Skeletal muscle tissue (tissue), 4 donors: ENCODE measurements around the gene LPA. TPM values are rescaled to one million over a fixed set of nuclear protein-coding genes. Genes with fewer than 3 reads are reported as not detected.
"Not testable (repeated sequence)": the region's sequence is repeated elsewhere in the genome, so short reads cannot be mapped to it uniquely, and the experiment has no call there.

ENCODE experiments used
- H3K27ac ChIP-seq: one replicate; pipeline ENCODE4 v1.7.0; 2013; ENCODE audit warnings: mild to moderate bottlenecking, low read depth, low read length, inconsistent platforms
- H3K27me3 ChIP-seq, 3 donors: one replicate each; pipeline ENCODE4 v1.7.0; 2013; ENCODE audit warnings: low read length in 3 of 3; ENCODE audit not compliant: control insufficient read depth in 3 of 3, insufficient read depth in 3 of 3
- H3K36me3 ChIP-seq, 3 donors: one replicate each; pipeline ENCODE4 v1.7.0; 2013; ENCODE audit warnings: low read length in 3 of 3; ENCODE audit not compliant: control insufficient read depth in 3 of 3, insufficient read depth in 3 of 3
- H3K4me1 ChIP-seq, 3 donors: one replicate each; pipeline ENCODE4 v1.7.0; 2013; ENCODE audit warnings: low read length in 3 of 3, mild to moderate bottlenecking in 3 of 3; ENCODE audit not compliant: control insufficient read depth in 3 of 3, insufficient read depth in 3 of 3
- H3K4me3 ChIP-seq, 3 donors: one replicate each; pipeline ENCODE4 v1.7.0; 2013; ENCODE audit warnings: low read length in 3 of 3
- H3K9ac ChIP-seq, 3 donors: one replicate each; pipeline ENCODE4 v1.7.0; 2013; ENCODE audit warnings: low read length in 3 of 3, mild to moderate bottlenecking in 3 of 3, moderate library complexity in 2 of 3, low read depth in 1 of 3
- H3K9me3 ChIP-seq, 3 donors: one replicate each; pipeline ENCODE4 v1.7.0; 2013; ENCODE audit warnings: low read length in 3 of 3; ENCODE audit not compliant: control insufficient read depth in 3 of 3
- total RNA-seq: library from RNA; depleted of rRNA; stranded (reverse); fragments of >200 nt; gene quantifications from one replicate; pipeline ENCODE4 v1.2.3, GENCODE V29; 2014
- donor health status: Osteomylitis.

The LPA gene
- total RNA-seq: not detected

DNA sequence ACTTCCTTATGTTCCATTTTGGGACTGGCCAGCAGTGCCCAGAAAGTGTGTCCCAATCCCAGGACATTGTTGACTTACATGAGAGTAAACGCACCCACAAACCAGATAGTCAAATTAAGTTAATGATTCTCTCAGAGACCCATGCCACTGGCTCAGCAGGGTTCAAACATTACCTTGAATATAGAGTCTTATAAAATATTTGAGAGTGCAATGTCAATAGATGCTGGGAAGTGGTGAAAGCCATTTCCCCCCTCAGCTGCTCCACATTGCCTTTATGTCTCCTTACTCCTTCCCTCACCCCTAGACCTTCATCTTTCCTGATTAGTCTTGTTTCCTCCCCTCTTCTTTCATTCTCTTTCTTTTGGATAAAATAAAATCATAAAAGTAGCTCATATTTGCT, at the start of gene LPA:
Gene LPA, minus strand, starts transcription at position 78 of the 400 bp plus-strand sequence. Its CDS starts 61 bp downstream, at position 17.
- not testable (repeated sequence) for H3K27ac ChIP-seq, H3K27me3 ChIP-seq, H3K9ac ChIP-seq, H3K9me3 ChIP-seq, H3K4me3 ChIP-seq, H3K4me1 ChIP-seq, H3K36me3 ChIP-seq

GRCh38 chr6:160708993-160709392, 44.9 kb upstream of the LPA start:
- not testable (repeated sequence) for H3K9me3 ChIP-seq, H3K27me3 ChIP-seq, H3K4me1 ChIP-seq, H3K27ac ChIP-seq, H3K36me3 ChIP-seq, H3K9ac ChIP-seq, H3K4me3 ChIP-seq

GRCh38 chr6:160704688-160705087, 40.6 kb upstream of the LPA start:
- H3K27me3 ChIP-seq, H3K9ac ChIP-seq, H3K36me3 ChIP-seq, H3K4me3 ChIP-seq, H3K27ac ChIP-seq, H3K4me1 ChIP-seq, H3K9me3 ChIP-seq: not testable (repeated sequence)

DNA sequence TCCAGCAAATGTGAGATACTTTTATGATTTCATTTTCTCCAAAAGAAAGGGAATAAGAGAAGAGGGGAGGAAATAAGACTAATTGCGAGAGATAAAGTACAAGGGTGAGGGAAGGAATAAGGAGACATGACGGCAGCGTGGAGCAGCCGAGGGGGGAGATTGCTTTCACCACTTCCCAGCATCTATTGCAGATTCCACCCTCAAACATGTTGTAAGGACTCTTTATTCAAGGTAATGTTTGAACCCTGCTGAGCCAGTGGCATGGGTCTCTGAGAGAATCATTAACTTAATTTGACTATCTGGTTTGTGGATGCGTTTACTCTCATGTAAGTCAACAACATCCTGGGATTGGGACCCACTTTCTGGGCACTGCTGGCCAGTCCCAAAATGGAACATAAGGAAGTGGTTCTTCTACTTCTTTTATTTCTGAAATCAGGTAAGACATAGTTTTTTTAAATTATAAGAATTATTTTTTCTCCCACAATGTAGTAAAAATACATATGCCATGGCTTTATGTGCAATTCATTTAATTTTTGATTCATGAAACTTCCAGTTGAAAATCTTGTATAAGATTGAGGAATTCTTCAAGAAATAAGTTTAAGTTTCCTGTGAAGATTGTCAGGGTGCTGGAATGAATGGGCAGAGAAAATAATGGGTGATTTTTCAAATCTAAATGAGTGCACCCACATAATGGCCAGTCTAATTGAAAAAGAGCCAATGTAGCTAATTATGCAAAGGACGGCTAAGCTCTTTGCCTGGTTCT, 38.0 kb upstream of the LPA start, which contains the start of gene PLG:
Gene PLG, plus strand, starts transcription at position 327 of the 763 bp plus-strand sequence. Its CDS starts 61 bp downstream, at position 388.
- H3K4me1 ChIP-seq, H3K36me3 ChIP-seq, H3K27me3 ChIP-seq, H3K9me3 ChIP-seq, H3K27ac ChIP-seq, H3K4me3 ChIP-seq, H3K9ac ChIP-seq: not testable (repeated sequence)

- Histone ChIP-seq H3K36me3 (no peaks in the 10 kb centered on the region), H3K4me1 (no peaks in the 10 kb centered on the region), H3K9me3 (no peaks in the 10 kb centered on the region), H3K27me3 (no peaks in the 10 kb centered on the region), H3K4me3 (no peak overlapping the region), H3K9ac (no peak overlapping the region), H3K27ac (no peak overlapping the region)
Measured at GRCh38 chr6:160697826-160698225, 33.8 kb upstream of the LPA start.

- H3K36me3 ChIP-seq, H3K9me3 ChIP-seq, H3K4me3 ChIP-seq, H3K9ac ChIP-seq, H3K4me1 ChIP-seq, H3K27me3 ChIP-seq, H3K27ac ChIP-seq: not testable (repeated sequence)
Measured at GRCh38 chr6:160696884-160697283, 32.8 kb upstream of the LPA start.

DNA sequence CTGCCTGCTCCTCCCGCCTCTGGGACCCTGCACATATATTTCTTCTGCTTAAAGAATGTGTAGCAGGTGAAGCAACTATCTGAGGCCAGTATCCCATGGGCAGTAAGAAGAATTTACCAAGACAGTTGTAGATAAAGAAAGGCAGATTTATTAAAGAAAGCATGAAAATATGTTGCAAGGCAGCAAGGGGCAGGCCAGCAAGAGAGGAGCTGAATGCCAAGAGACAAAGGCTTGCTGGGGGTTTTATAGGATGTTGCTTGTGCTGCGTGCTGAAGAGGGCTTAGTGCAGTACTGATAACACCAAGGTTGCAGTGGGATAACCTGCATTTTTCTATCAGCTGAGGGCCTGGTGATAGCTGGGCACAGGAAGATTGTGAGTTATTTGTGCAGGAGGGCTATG, 31.5 kb upstream of the LPA start:
- H3K27me3 ChIP-seq, H3K36me3 ChIP-seq, H3K9ac ChIP-seq, H3K27ac ChIP-seq, H3K4me1 ChIP-seq, H3K4me3 ChIP-seq, H3K9me3 ChIP-seq: not testable (repeated sequence)

DNA sequence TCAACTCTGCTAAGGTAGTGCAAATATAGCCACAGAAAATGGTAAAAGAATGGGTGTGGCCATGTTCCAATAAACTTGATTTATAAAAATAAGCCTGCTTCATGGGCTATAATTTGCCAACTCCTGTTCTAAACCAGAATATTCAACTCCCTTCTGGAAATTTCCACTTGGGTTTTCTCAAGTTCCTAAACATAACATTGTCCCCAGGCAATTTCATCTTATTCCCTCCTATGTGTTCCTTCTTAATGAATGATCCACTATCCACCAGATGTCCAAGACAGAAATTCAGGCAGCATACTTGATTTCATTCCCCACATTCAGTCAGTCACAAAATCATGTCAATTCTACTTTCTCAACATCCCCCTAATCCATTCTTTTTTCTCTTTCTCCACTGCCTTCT, 30.9 kb upstream of the LPA start:
- H3K27ac ChIP-seq, H3K27me3 ChIP-seq, H3K9ac ChIP-seq, H3K9me3 ChIP-seq, H3K4me3 ChIP-seq, H3K36me3 ChIP-seq, H3K4me1 ChIP-seq: not testable (repeated sequence)

GRCh38 chr6:160692369-160692959, 28.4 kb upstream of the LPA start:
- Histone ChIP-seq H3K4me1 (no peaks in the 10 kb centered on the region), H3K36me3 (no peaks in the 10 kb centered on the region), H3K9ac (no peak overlapping the region), H3K27me3 (no peaks in the 10 kb centered on the region), H3K27ac (no peak overlapping the region), H3K4me3 (no peak overlapping the region), H3K9me3 (no peaks in the 10 kb centered on the region)

- no peaks in the 10 kb centered on the region for H3K4me1 ChIP-seq
- H3K36me3 ChIP-seq: no peaks in the 10 kb centered on the region
- H3K27me3 ChIP-seq: no peaks in the 10 kb centered on the region
- no peak overlapping the region for H3K9ac ChIP-seq
- H3K4me3 ChIP-seq: no peak overlapping the region
- H3K27ac ChIP-seq: no peak overlapping the region
- H3K9me3 ChIP-seq: no peaks in the 10 kb centered on the region
Measured at GRCh38 chr6:160691617-160692016, 27.5 kb upstream of the LPA start.
